ENCODE results near the gene SIDT1. TPM values are rescaled to one million over a fixed set of nuclear protein-coding genes. Genes with fewer than 3 reads are reported as not detected.

The SIDT1 gene
- total and polyA plus RNA-seq, 4 donors = 1.0 to 16.3 (median 4.6) TPM

DNA sequence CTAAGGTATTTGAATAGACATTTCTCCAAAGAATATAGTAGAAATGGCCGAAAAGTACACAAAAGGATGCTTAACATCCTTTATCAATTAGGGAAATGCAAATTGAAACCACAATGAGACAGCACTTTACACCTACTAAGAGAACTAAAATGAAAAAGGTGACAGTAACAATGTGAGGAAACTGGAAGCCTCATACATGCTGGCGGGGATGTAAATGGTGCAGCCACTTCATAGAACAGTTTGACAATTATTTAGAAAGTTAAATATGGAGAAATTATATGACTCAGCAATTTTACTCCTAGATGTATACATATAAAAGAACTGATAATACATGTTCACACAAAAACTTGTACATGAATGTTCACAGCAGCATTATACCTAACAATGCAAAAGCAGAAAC lies 30.8 kb upstream of the SIDT1 start:
- Histone ChIP-seq H3K4me3 (no peak overlapping the region), H3K9me3 (ENCODE audit: control insufficient read depth in 4 of 4, insufficient read depth in 3 of 4, low read length in 3 of 4) (no peaks in the 10 kb centered on the region), H3K27ac (ENCODE audit: low read depth in 1 of 2, low read length in 1 of 2) (no peak overlapping the region), H3K9ac (ENCODE audit: insufficient read depth in 1 of 2, low read length in 2 of 2) (no peak overlapping the region), H3K4me1 (ENCODE audit: control insufficient read depth in 5 of 5, insufficient read depth in 5 of 5, low read length in 5 of 5) (no peaks in the 10 kb centered on the region), H3K36me3 (ENCODE audit: control insufficient read depth in 4 of 4, insufficient read depth in 4 of 4, low read length in 4 of 4) (peaks cover 4 to 15% (median 14%) of the 10 kb centered on the region in 4 donors), H3K27me3 (ENCODE audit: control insufficient read depth in 3 of 3, insufficient read depth in 3 of 3, low read length in 2 of 3) (no peaks in the 10 kb centered on the region)
- TF ChIP-seq, protein P1, sequence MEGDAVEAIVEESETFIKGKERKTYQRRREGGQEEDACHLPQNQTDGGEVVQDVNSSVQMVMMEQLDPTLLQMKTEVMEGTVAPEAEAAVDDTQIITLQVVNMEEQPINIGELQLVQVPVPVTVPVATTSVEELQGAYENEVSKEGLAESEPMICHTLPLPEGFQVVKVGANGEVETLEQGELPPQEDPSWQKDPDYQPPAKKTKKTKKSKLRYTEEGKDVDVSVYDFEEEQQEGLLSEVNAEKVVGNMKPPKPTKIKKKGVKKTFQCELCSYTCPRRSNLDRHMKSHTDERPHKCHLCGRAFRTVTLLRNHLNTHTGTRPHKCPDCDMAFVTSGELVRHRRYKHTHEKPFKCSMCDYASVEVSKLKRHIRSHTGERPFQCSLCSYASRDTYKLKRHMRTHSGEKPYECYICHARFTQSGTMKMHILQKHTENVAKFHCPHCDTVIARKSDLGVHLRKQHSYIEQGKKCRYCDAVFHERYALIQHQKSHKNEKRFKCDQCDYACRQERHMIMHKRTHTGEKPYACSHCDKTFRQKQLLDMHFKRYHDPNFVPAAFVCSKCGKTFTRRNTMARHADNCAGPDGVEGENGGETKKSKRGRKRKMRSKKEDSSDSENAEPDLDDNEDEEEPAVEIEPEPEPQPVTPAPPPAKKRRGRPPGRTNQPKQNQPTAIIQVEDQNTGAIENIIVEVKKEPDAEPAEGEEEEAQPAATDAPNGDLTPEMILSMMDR (IDR thresholded peaks at IDR 0.05; ENCODE audit: control extremely low read depth, extremely low read depth) = no peak
- DNase-seq = no peak
- whole genome bisulfite sequencing, 2 donors = 65 to 75% methylated on average over 2 of the region's 2 CpGs
- ATAC-seq (ENCODE audit: insufficient read depth, low FRiP score) = no peak

DNA sequence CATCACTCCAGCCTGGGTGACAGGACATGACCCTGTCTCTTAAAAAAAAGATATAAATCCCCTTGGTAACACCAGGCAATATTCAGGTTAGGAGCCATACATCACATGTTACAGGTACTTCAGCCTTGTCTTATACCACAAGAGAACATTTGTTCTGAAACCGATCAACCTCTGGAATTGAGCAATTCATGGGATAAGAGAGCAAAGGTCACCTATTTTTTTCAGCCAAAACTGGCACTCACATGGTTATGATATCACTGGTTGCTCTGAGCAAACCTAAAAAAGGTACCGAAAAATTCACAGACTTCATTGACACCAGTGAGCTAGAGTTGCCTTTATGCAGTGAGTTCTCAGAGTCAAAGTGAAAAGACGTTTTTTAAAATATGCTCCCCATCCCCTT lies 26.5 kb upstream of the SIDT1 start:
- DNase-seq = no peak
- 91 to 92% methylated on average over 3 of the region's 3 CpGs for WGBS, 2 donors
- no peak for ATAC-seq (ENCODE audit: insufficient read depth, low FRiP score)
- no peak overlapping the region for H3K4me3 ChIP-seq
- TF ChIP-seq, protein P1 (IDR thresholded peaks at IDR 0.05; ENCODE audit: control extremely low read depth, extremely low read depth) = no peak
- H3K9me3 ChIP-seq (ENCODE audit: control insufficient read depth in 4 of 4, insufficient read depth in 3 of 4, low read length in 3 of 4) = no peaks in the 10 kb centered on the region
- no peak overlapping the region for H3K9ac ChIP-seq (ENCODE audit: insufficient read depth in 1 of 2, low read length in 2 of 2)
- H3K36me3 ChIP-seq (ENCODE audit: control insufficient read depth in 4 of 4, insufficient read depth in 4 of 4, low read length in 4 of 4) = peaks cover 0 to 14% (median 11%) of the 10 kb centered on the region in 4 donors
- H3K27me3 ChIP-seq (ENCODE audit: control insufficient read depth in 3 of 3, insufficient read depth in 3 of 3, low read length in 2 of 3) = no peaks in the 10 kb centered on the region
- no peak overlapping the region for H3K27ac ChIP-seq (ENCODE audit: low read depth in 1 of 2, low read length in 1 of 2)
- no peaks in the 10 kb centered on the region for H3K4me1 ChIP-seq (ENCODE audit: control insufficient read depth in 5 of 5, insufficient read depth in 5 of 5, low read length in 5 of 5)

DNA sequence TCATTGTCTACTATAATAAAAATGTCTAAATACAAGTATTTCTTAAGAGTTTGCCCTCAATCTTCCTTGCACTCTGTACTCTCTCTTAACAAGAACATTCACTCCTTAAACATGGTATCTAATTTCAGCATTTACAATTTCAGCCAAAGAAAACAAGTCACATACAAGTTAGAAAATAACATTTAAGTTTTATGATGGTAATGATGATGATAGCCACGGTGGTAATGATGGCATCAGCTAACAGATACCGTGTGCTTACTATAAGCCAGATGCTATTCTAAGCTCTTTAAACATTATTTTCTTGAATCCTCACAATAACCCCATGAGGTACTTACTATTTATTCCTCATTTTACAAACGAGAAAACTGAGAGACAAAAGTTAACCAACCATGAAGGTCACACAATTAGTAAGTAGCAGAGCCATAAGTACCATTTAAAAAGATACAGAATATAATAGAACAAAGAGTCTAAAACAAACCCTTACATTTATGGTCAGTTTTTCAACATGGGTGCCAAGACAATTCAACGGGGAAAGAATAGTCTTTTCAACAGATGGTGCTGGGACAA lies 24.8 kb upstream of the SIDT1 start:
- H3K9ac ChIP-seq (ENCODE audit: insufficient read depth in 1 of 2, low read length in 2 of 2) = no peak overlapping the region
- no peaks in the 10 kb centered on the region for H3K27me3 ChIP-seq (ENCODE audit: control insufficient read depth in 3 of 3, insufficient read depth in 3 of 3, low read length in 2 of 3)
- H3K9me3 ChIP-seq (ENCODE audit: control insufficient read depth in 4 of 4, insufficient read depth in 3 of 4, low read length in 3 of 4) = no peaks in the 10 kb centered on the region
- ATAC-seq (ENCODE audit: insufficient read depth, low FRiP score) = no peak
- TF ChIP-seq, protein P1 (IDR thresholded peaks at IDR 0.05; ENCODE audit: control extremely low read depth, extremely low read depth) = no peak
- DNase-seq = no peak
- no peak overlapping the region for H3K4me3 ChIP-seq
- 62 to 94% methylated on average over 4 of the region's 4 CpGs for WGBS, 2 donors
- no peak overlapping the region for H3K27ac ChIP-seq (ENCODE audit: low read depth in 1 of 2, low read length in 1 of 2)
- no peaks in the 10 kb centered on the region for H3K4me1 ChIP-seq (ENCODE audit: control insufficient read depth in 5 of 5, insufficient read depth in 5 of 5, low read length in 5 of 5)
- peaks cover 0 to 11% (median 8%) of the 10 kb centered on the region in 4 donors for H3K36me3 ChIP-seq (ENCODE audit: control insufficient read depth in 4 of 4, insufficient read depth in 4 of 4, low read length in 4 of 4)

DNA sequence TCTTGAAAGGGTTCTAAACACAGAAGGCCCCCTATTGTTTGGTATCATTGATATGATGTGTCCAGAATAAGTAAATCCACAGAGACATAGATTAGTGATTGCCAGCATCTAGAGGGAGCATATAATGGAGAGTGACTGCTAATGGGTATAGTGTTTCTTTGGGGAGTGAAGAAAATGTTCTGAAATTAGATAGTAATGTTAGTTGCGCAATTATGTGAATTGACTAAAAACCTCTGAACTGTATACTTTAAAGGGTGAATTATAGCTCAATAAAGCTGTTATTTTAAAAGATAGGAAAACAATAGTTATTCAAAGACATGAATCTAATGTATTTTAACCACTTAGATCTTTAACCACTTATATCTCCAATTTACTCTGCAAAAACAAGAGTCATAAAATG lies 23.4 kb upstream of the SIDT1 start:
- Histone ChIP-seq H3K4me1 (ENCODE audit: control insufficient read depth in 5 of 5, insufficient read depth in 5 of 5, low read length in 5 of 5) (peaks cover 0 to 9% (median 0%) of the 10 kb centered on the region in 5 donors), H3K9me3 (ENCODE audit: control insufficient read depth in 4 of 4, insufficient read depth in 3 of 4, low read length in 3 of 4) (no peaks in the 10 kb centered on the region), H3K27ac (ENCODE audit: low read depth in 1 of 2, low read length in 1 of 2) (no peak overlapping the region), H3K4me3 (no peak overlapping the region), H3K9ac (ENCODE audit: insufficient read depth in 1 of 2, low read length in 2 of 2) (no peak overlapping the region), H3K36me3 (ENCODE audit: control insufficient read depth in 4 of 4, insufficient read depth in 4 of 4, low read length in 4 of 4) (peaks cover 0 to 10% (median 8%) of the 10 kb centered on the region in 4 donors), H3K27me3 (ENCODE audit: control insufficient read depth in 3 of 3, insufficient read depth in 3 of 3, low read length in 2 of 3) (no peaks in the 10 kb centered on the region)
- 44 to 100% methylated on average over 1 of the region's 1 CpG for WGBS, 2 donors
- TF ChIP-seq, protein P1 (IDR thresholded peaks at IDR 0.05; ENCODE audit: control extremely low read depth, extremely low read depth) = no peak
- no peak for DNase-seq
- ATAC-seq (ENCODE audit: insufficient read depth, low FRiP score) = no peak
